SK-MEL-5 (cell line): ENCODE data around the gene HACD3. TPM values are rescaled to one million over a fixed set of nuclear protein-coding genes. Genes with fewer than 3 reads are reported as not detected.

Experiments
- DNase-seq: peaks from one replicate; pipeline ENCODE4 v3.0.0-alpha.2; 2016; ENCODE audit warnings: low read depth, low spot score
- in situ Hi-C: cut with HindIII; loops from 2 replicates; pipeline ENCODE4 v1.10.0; 2016; ENCODE audit warnings: low sequenced_read_pairs, high pct_unique_total_duplicates, low pct_unique_long_range_greater_than_20kb
- polyA plus RNA-seq, 2 experiments: library from polyadenylated mRNA; depleted of rRNA; stranded (reverse); fragments of >200 nt; gene quantifications; 2 replicates each; pipeline ENCODE4 v1.2.3, GENCODE V29; 2015
- total RNA-seq: library from RNA; depleted of rRNA; stranded (reverse); fragments of >200 nt; shearing (Covaris generic); gene quantifications from 2 replicates; pipeline ENCODE4 v1.2.3, GENCODE V29; 2014; rRNA removed

Gene HACD3, protein sequence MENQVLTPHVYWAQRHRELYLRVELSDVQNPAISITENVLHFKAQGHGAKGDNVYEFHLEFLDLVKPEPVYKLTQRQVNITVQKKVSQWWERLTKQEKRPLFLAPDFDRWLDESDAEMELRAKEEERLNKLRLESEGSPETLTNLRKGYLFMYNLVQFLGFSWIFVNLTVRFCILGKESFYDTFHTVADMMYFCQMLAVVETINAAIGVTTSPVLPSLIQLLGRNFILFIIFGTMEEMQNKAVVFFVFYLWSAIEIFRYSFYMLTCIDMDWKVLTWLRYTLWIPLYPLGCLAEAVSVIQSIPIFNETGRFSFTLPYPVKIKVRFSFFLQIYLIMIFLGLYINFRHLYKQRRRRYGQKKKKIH
- total RNA-seq: 154 and 171 TPM in 2 replicates
- 83.7 and 95.5 TPM in 2 replicates for polyA plus RNA-seq (2015; cell fraction: cytosol; rRNA removed)
- polyA plus RNA-seq (2015; cell fraction: nucleus; rRNA removed): 28.0 and 28.3 TPM in 2 replicates

DNA sequence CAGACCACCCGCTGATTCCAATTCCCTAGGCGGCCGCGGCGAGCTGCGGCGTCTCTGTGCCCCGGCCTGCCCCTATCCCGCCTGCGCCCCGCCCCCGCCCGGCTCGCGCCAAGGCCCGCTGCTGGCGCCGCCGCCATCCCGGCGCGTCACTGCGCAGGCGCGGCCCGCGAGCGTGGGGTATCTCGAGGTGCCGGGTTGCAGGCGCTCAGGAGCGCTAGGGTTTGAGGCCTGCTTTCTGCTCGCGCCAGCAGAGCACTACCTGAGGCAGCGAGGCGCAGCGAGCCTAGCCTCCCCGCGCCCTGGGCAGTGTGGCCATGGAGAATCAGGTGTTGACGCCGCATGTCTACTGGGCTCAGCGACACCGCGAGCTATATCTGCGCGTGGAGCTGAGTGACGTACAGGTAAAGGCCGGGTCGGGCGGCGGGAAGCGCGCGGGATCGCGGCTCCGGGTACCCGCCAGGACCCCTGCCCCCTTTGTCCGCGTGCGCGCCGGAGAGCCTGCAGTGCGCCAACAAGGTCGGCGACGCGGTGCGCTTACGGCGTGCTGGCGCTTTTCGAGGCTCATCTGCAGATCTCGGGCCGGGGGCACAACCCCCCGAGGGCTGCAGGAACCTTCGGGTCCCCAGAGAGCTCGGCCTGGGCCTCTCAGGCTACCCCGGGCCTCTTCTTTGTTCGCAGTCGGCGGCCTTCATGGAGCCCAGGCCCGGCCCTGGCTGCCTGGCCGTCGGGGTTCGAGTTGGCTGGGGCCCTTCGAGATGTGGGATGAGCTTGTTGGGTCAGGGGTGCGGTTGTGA is at the start of gene HACD3:
Gene HACD3, plus strand, starts transcription at position 146 of the 794 bp plus-strand sequence. Its CDS starts 169 bp downstream, at position 315.
- peak; percentile 80 for DNase-seq
- in situ Hi-C loops: no loop called here

DNA sequence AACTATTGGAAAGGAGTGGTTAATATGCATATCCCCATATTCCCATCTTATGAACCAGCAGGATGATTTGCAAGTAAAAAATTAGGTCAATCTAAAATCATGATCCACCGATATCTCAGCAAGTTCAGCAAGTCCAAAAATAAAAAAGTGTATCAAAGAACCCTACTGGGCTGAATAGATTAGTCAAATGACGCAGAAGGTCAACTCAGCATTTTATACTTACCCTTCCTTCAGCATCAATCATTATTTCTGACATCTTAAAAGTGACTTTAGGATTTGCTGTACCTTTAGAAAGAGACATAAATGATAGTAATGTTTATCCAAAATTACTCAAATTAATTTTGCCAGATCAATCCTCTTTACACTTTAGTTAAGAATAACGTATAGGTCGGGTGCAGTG is 45.4 kb upstream of the HACD3 start:
- no peak for DNase-seq
- in situ Hi-C loops: no loop called here

DNA sequence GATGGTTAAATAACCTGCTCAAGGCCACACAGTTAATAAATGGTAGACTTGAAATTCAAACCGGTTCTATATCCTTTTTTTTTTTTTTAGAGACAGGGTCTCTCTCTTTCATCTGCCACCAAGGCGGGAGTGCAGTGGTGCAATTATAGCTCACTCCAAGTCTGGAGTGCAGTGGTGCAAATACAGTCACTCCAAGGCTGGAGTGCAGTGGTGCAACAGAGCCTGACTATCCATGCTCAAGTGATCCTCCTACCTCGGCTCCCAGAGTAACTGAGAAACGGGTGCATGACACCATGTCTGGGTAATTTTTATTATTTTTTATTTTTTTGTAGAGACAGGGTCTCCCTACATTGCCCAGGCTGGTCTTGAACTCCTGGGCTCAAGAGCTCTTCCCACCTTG is 36.2 kb upstream of the HACD3 start:
- in situ Hi-C loops: no loop called here
- no peak for DNase-seq

- in situ Hi-C loops: no loop called here
- DNase-seq: peak; percentile 18
These were observed 20.9 kb upstream of the HACD3 start for GRCh38 chr15:65509321-65509720.

DNA sequence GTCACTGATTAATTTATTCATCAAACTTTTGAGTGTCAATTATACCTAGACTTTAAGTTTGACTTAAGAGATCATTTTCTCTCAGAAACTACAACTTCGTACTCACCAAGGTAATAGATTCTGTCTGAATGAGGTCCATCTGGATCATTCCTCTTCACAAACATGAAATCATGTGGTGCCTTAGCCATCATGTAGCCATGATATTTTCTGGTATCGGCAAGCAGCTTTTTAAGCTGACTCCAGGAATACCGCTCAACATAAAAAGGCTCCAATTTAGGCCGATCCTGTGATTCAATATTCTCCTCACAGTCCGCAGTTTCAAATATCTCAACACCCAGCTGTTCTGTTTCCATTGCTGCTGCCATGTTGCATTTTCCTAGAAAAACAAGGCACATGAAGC is 18.1 kb upstream of the HACD3 start:
- DNase-seq: no peak
- in situ Hi-C loops: no loop called here

GRCh38 chr15:65512807-65513416 is 17.4 kb upstream of the HACD3 start:
- in situ Hi-C loops: no loop called here
- no peak for DNase-seq

- in situ Hi-C loops: no loop called here
- DNase-seq: peak; percentile 93
These were observed 13.0 kb upstream of the HACD3 start, which contains the start of gene DPP8 for GRCh38 chr15:65516997-65517865. TSS of gene DPP8 (minus strand) at chr15:65517689. CDS start at chr15:65512553, 5,136 bp downstream.

GRCh38 chr15:65517866-65518207 is 12.4 kb upstream of the HACD3 start:
- DNase-seq: no peak
- in situ Hi-C loops: no loop called here

- no peak for DNase-seq
- in situ Hi-C loops: no loop called here
These were observed 11.5 kb upstream of the HACD3 start for GRCh38 chr15:65518633-65519285.

DNA sequence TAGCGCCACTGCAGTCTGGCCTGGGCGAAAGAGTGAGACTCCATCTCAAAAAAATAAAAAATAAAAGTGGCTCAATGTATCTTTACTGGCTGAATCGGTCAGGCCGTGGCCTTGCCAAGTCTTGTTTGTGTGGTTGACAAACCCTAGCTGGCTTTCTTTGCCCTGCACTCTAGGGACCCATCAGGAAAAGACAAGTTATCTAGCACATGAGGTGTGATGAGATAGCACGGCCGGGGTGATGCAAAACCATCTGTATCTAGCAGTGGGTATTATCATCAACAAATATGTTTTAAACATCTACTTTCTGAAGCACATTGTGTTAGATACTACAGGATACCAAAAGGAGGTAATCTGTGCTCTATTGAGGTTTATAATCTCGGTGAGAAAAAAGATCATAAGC is 8.9 kb upstream of the HACD3 start:
- in situ Hi-C loops: no loop called here
- no peak for DNase-seq

DNA sequence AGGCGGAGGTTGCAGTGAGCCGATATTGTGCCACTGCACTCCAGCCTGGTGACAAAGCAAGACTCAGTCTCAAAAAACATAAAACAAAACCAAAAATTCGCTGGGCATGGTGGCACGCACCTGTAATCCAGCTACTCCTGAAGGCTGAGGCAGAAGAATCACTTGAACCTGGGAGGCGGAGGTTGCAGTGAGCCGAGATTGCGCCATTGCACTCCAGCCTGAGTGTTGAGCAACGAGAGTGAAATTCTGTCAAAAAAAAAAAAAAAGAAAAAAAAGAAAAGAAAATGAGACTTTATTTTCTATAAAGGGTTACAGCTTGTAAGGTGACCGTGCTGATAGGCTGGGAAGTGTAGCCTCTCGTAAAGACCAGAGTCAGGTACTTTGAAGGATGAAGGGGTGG is 6.0 kb upstream of the HACD3 start:
- DNase-seq: no peak
- in situ Hi-C loops: no loop called here

DNA sequence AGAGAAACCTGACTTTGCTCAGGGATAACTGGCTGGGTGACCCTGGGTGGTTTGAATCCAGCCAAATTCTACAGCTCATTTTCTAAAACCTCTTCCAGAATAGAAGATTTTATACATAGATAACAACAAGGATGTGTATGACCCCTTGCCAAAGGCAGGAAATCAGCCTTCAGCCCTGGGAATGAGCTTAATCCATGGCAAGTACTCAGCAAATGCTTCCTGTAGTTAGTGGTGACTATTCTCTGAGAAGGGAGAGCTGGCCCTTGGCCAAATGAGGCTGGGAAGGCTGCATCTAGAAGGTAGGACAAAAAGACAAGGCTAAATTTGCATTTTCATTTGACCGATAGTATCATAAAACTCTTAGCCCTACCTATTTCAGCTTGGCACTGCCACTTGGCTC is 4.6 kb upstream of the HACD3 start:
- DNase-seq: no peak

DNA sequence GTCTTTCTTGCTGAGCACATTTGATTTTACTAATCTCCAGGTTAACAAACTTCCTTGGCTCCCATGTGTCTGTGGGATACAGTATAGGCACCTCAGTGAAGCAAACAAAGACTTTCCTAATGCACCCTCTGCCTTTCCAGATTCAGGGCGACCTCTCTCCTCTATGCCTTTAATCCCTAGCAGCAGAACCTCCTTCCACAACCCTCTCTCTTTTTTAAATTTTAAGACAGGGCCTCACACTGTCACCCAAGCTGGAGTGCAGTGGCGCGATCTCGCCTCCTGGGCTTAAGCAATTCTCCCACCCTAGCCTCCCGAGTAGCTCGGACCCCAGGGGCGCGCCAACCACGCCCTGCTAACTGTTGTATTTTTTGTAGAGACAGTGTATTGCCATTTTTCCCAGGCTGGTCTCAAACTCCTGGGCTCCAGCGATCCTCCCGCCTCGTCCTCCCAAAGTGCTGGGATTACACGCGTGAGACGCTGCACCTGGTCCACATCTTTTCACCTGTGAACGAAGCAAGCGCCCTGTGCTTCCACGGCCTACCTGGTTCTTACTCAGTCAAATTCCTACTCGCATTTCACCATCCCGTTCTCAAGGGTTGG is 1.7 kb upstream of the HACD3 start:
- DNase-seq: no peak
- in situ Hi-C loops: no loop called here

More for the DNA sequence above, 4.6 kb upstream of the HACD3 start:
- in situ Hi-C loops: no loop called here

GRCh38 chr15:65529762-65530317 is 423 bp upstream of the HACD3 start:
- DNase-seq: no peak
- in situ Hi-C loops: no loop called here

DNA sequence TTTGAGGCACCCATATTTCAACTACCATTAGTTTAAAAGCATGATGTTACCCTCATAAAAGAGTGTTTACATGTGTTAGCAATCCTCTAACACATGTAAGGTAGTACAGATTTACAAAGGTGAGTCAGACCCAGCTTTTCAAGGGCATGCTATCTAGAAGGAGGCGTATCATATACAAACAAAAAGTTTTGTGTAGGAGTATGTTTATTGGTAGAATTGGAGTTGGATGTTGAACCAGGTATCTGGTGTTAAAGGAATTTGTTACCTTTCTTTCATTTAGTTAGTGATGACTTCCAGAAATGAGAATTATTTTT is 2.4 kb downstream of the HACD3 start:
- in situ Hi-C loops: no loop called here
- peak; percentile 16 for DNase-seq

DNA sequence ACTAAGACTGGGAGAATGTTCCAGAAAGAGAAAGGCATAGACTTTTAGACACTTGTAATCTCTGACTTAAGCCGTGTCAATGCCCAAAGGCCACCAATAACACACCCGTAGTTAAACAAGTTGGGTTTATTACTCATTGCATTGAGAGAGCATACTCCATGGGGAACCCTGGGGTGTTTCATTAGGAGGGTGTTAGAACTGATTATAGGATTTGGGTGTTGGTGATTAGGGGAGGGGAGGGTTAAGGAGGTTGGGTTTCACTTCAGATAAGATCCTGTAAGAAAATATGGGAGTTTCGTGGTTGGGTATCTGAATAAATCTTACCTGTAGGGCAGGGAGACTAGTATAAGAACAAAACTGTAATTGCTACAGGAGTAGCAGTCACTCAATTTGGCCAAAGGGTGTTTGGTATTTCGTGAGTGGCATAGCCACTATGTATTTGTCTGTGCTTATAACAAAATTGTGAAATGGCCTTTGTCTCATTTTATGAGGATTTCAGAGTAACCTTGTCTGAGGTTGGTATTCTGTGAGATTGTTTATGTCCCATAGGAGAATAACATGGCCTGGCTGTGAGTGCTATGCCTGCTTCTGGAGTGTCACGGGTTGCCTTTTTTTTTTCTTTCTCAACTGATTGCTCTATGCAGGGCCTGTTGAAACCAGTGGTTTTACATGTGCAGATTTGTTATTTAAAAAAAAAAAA is 2.9 kb downstream of the HACD3 start:
- peak; percentile 85 for DNase-seq
- in situ Hi-C loops: no loop called here
